Mesothelial cell of epicardium (in vitro differentiated cells): ENCODE measurements around the gene MKS1. TPM values are rescaled to one million over a fixed set of nuclear protein-coding genes. Genes with fewer than 3 reads are reported as not detected.

ENCODE experiments used
- DNase-seq, 2 experiments: peaks; one replicate each; pipeline ENCODE4 v3.0.0; 2021; ENCODE audit warnings: low spot score in 2 of 2; ENCODE audit not compliant: unreplicated experiment in 2 of 2
- H3K27ac Mint-ChIP-seq: 2 replicates; pipeline ENCODE4 v1.8.0; 2021; ENCODE audit warnings: mixed read lengths
- H3K27me3 Mint-ChIP-seq: 2 replicates; pipeline ENCODE4 v1.8.0; 2021; ENCODE audit warnings: low read depth, mixed read lengths
- H3K36me3 Mint-ChIP-seq: 2 replicates; pipeline ENCODE4 v1.8.0; 2021; ENCODE audit warnings: mixed read lengths
- H3K4me1 Mint-ChIP-seq: 2 replicates; pipeline ENCODE4 v1.8.0; 2021; ENCODE audit warnings: mixed read lengths
- H3K4me3 Mint-ChIP-seq: 2 replicates; pipeline ENCODE4 v1.8.0; 2021; ENCODE audit warnings: mild to moderate bottlenecking, moderate library complexity, mixed read lengths
- H3K9me3 Mint-ChIP-seq: 2 replicates; pipeline ENCODE4 v1.8.0; 2021; ENCODE audit warnings: mixed read lengths
- CTCF ChIP-seq: fragments of 200-600 bp; sonication (generic); IDR thresholded peaks from one replicate; pipeline ENCODE4 v1.5.0; 2021; ENCODE audit warnings: antibody characterized with exemption; ENCODE audit not compliant: unreplicated experiment
- total RNA-seq: library from RNA; stranded (reverse); gene quantifications from 3 replicates; pipeline ENCODE4 v1.2.1, GENCODE V29; 2021

MKS1 gene
- total RNA-seq, 1 donor from 2014 or later: 32.9 TPM

- no peak for DNase-seq
- Mint-ChIP-seq H3K27ac (no peak overlapping the region), H3K4me3 (no peak overlapping the region), H3K36me3 (no peaks in the 10 kb centered on the region), H3K4me1 (no peaks in the 10 kb centered on the region), H3K9me3 (no peaks in the 10 kb centered on the region), H3K27me3 (peaks cover 28% of the 10 kb centered on the region)
- no peak for TF ChIP-seq CTCF
These were observed 35.5 kb downstream of the MKS1 start for GRCh38 chr17:58183514-58183913.

DNA sequence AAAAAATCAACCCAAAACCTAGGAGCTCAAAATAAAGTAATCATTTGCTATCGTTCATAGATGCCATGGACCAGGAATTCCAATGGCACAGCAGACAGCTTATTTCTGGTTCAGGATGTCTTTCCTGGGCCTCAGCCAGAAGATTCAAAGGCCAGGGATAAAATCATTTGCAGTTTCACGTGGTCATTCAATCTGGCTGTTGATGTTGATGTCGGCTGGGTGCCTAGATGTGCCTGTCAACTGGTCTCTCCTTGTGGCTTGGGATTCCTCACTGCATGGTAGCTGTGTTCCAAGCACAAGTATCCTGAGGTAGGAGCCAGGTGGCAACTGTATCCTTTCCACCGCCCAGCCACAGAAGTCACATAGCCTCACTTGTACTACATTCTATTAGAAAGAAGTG lies 37.3 kb downstream of the MKS1 start:
- Mint-ChIP-seq H3K27me3 (peaks cover 21% of the 10 kb centered on the region), H3K4me3 (no peak overlapping the region), H3K4me1 (no peaks in the 10 kb centered on the region), H3K36me3 (no peaks in the 10 kb centered on the region), H3K27ac (no peak overlapping the region), H3K9me3 (no peaks in the 10 kb centered on the region)
- TF ChIP-seq CTCF: no peak
- no peak for DNase-seq

GRCh38 chr17:58176200-58176599 lies 42.9 kb downstream of the MKS1 start:
- no peak overlapping the region for H3K4me3 Mint-ChIP-seq
- H3K27ac Mint-ChIP-seq: no peak overlapping the region
- no peaks in the 10 kb centered on the region for H3K4me1 Mint-ChIP-seq
- no peak for DNase-seq
- no peaks in the 10 kb centered on the region for H3K9me3 Mint-ChIP-seq
- TF ChIP-seq CTCF: no peak
- peaks cover 55% of the 10 kb centered on the region for H3K27me3 Mint-ChIP-seq
- no peaks in the 10 kb centered on the region for H3K36me3 Mint-ChIP-seq

- TF ChIP-seq CTCF: no peak
- H3K4me1 Mint-ChIP-seq: no peaks in the 10 kb centered on the region
These were observed 44.2 kb downstream of the MKS1 start for GRCh38 chr17:58174871-58175270.

GRCh38 chr17:58172369-58173071 lies 46.5 kb downstream of the MKS1 start:
- Mint-ChIP-seq H3K4me3 (no peak overlapping the region), H3K36me3 (no peaks in the 10 kb centered on the region), H3K9me3 (no peaks in the 10 kb centered on the region), H3K27ac (no peak overlapping the region), H3K4me1 (no peaks in the 10 kb centered on the region), H3K27me3 (peaks cover 71% of the 10 kb centered on the region)
- no peak for TF ChIP-seq CTCF
- DNase-seq: no peak

More at GRCh38 chr17:58174871-58175270, 44.2 kb downstream of the MKS1 start:
- H3K4me3 Mint-ChIP-seq: no peak overlapping the region
- no peak for DNase-seq
- H3K9me3 Mint-ChIP-seq: no peaks in the 10 kb centered on the region
- no peaks in the 10 kb centered on the region for H3K36me3 Mint-ChIP-seq
- H3K27me3 Mint-ChIP-seq: peaks cover 62% of the 10 kb centered on the region
- H3K27ac Mint-ChIP-seq: no peak overlapping the region
